ENCODE data around the gene MOAP1.

MOAP1 gene

GRCh38 chr14:93206793-93207467 lies 22.2 kb upstream of the MOAP1 start, which contains the start of the genes GON7 and UBR7:
Gene GON7, minus strand, starts transcription at chr14:93207065. Its CDS starts 28 bp downstream, at chr14:93207037.
Gene UBR7, plus strand, starts transcription at chr14:93207256. Its CDS starts 36 bp downstream, at chr14:93207292.
- TF ChIP-seq CTCF (IDR thresholded peaks at IDR 0.05; ENCODE audit: low read depth, low read length), result no peak
- DNase-seq (ENCODE audit: low read depth in 2 of 2), result peak; percentile 97
- H3K4me3 ChIP-seq (replicated peaks in 1 of 2; ENCODE audit: low read depth in 2 of 2, low read length in 2 of 2), result peak within 1 kb of the TSS; percentile 91 to 95

GRCh38 chr14:93201155-93201704 lies 16.5 kb upstream of the MOAP1 start:
- no peak for TF ChIP-seq CTCF (IDR thresholded peaks at IDR 0.05; ENCODE audit: low read depth, low read length)
- no peak for DNase-seq (ENCODE audit: low read depth in 2 of 2)
- H3K4me3 ChIP-seq (replicated peaks in 1 of 2; ENCODE audit: low read depth in 2 of 2, low read length in 2 of 2), result no peak overlapping the region

GRCh38 chr14:93200553-93200952 lies 15.9 kb upstream of the MOAP1 start:
- no peak overlapping the region for H3K4me3 ChIP-seq (replicated peaks in 1 of 2; ENCODE audit: low read depth in 2 of 2, low read length in 2 of 2)
- DNase-seq (ENCODE audit: low read depth in 2 of 2), result no peak
- TF ChIP-seq CTCF (IDR thresholded peaks at IDR 0.05; ENCODE audit: low read depth, low read length), result no peak

- TF ChIP-seq CTCF (IDR thresholded peaks at IDR 0.05; ENCODE audit: low read depth, low read length), result no peak
- no peak overlapping the region for H3K4me3 ChIP-seq (replicated peaks in 1 of 2; ENCODE audit: low read depth in 2 of 2, low read length in 2 of 2)
- DNase-seq (ENCODE audit: low read depth in 2 of 2), result no peak
Measured at GRCh38 chr14:93199031-93199430, 14.3 kb upstream of the MOAP1 start.

- DNase-seq (ENCODE audit: low read depth in 2 of 2), result no peak
- H3K4me3 ChIP-seq (replicated peaks in 1 of 2; ENCODE audit: low read depth in 2 of 2, low read length in 2 of 2), result no peak overlapping the region
- TF ChIP-seq CTCF (IDR thresholded peaks at IDR 0.05; ENCODE audit: low read depth, low read length), result no peak
Measured at GRCh38 chr14:93195316-93195999, 10.8 kb upstream of the MOAP1 start.

- no peak overlapping the region for H3K4me3 ChIP-seq (replicated peaks in 1 of 2; ENCODE audit: low read depth in 2 of 2, low read length in 2 of 2)
- no peak for TF ChIP-seq CTCF (IDR thresholded peaks at IDR 0.05; ENCODE audit: low read depth, low read length)
- DNase-seq (ENCODE audit: low read depth in 2 of 2), result no peak
Measured at GRCh38 chr14:93186956-93187355, 2.3 kb upstream of the MOAP1 start.
